OCI-LY1 (cell line): ENCODE measurements around the gene FAAH.

Source experiments
- EZH2 ChIP-seq: fragments of 200-600 bp; sonication (generic), shearing (Covaris generic); IDR thresholded peaks from 2 replicates; pipeline ENCODE4 v1.8.0; 2017; ENCODE audit warnings: borderline replicate concordance, mixed run types, mild to moderate bottlenecking, antibody characterized with exemption, low read length, moderate library complexity, mixed read lengths
- TF ChIP-seq, protein P1 (sequence below): fragments of 200-600 bp; sonication (generic), shearing (Covaris generic); IDR thresholded peaks from 2 replicates; pipeline ENCODE4 v1.5.1; 2017; ENCODE audit warnings: mild to moderate bottlenecking, antibody characterized with exemption, low read length, moderate library complexity, mixed read lengths

DNA sequence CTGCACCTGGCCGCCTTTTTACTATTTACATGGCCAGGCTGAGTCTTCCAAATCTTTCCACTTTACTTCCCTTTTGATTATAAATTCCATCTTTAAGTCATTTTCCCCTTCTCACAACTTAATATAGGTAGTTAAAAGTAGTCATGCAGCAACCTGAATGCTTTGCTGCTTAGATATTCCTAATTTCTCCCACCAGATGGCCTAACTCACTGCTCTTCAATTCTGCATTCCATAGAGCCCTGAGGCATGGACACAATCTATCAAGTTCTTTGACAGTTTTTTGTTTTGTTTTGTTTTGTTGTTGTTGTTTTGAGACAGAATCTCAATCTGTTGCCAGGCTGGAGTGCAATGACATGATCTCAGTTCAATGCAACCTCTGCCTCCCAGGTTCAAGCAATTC is 21.7 kb upstream of the FAAH start:
- TF ChIP-seq, protein P1, sequence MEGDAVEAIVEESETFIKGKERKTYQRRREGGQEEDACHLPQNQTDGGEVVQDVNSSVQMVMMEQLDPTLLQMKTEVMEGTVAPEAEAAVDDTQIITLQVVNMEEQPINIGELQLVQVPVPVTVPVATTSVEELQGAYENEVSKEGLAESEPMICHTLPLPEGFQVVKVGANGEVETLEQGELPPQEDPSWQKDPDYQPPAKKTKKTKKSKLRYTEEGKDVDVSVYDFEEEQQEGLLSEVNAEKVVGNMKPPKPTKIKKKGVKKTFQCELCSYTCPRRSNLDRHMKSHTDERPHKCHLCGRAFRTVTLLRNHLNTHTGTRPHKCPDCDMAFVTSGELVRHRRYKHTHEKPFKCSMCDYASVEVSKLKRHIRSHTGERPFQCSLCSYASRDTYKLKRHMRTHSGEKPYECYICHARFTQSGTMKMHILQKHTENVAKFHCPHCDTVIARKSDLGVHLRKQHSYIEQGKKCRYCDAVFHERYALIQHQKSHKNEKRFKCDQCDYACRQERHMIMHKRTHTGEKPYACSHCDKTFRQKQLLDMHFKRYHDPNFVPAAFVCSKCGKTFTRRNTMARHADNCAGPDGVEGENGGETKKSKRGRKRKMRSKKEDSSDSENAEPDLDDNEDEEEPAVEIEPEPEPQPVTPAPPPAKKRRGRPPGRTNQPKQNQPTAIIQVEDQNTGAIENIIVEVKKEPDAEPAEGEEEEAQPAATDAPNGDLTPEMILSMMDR: no peak
- no peak for TF ChIP-seq EZH2
